GM23338 (cell line): ENCODE data around the gene MEGF6. TPM values are rescaled to one million over a fixed set of nuclear protein-coding genes. Genes with fewer than 3 reads are reported as not detected.

Experiments used
- ATAC-seq: fragments of 200-7000 bp; cut with Tn5 transposase; 3 replicates; pipeline ENCODE4 v1.9.1; 2020
- DNase-seq: peaks from one replicate; pipeline ENCODE4 v3.0.0-alpha.2; 2015; ENCODE audit warnings: low spot score
- H2AFZ ChIP-seq: fragments of 200-600 bp; sonication (generic); 2 replicates; pipeline ENCODE4 v1.8.0; 2016; ENCODE audit warnings: antibody characterized with exemption, mild to moderate bottlenecking, moderate library complexity
- H3F3A ChIP-seq: fragments of 200-600 bp; sonication (generic); replicated peaks from 2 replicates; pipeline ENCODE4 v1.8.0; 2017; ENCODE audit warnings: antibody characterized with exemption, mixed run types, low read depth
- H3K27ac ChIP-seq: fragments of 200-600 bp; sonication (generic); 2 replicates; pipeline ENCODE4 v1.6.1; 2016; ENCODE audit warnings: low read depth
- H3K27me3 ChIP-seq: fragments of 200-600 bp; sonication (generic); 2 replicates; pipeline ENCODE4 v1.8.0; 2016; ENCODE audit warnings: mild to moderate bottlenecking, mixed run types, moderate library complexity; ENCODE audit not compliant: insufficient read depth
- H3K36me3 ChIP-seq: fragments of 200-600 bp; sonication (generic); 2 replicates; pipeline ENCODE4 v1.8.0; 2016; ENCODE audit warnings: mild to moderate bottlenecking; ENCODE audit not compliant: insufficient read depth
- H3K4me1 ChIP-seq: fragments of 200-600 bp; sonication (generic); 2 replicates; pipeline ENCODE4 v1.8.0; 2016; ENCODE audit warnings: mild to moderate bottlenecking, moderate library complexity; ENCODE audit not compliant: insufficient read depth
- H3K4me2 ChIP-seq: fragments of 200-600 bp; sonication (generic); 2 replicates; pipeline ENCODE4 v1.7.1; 2017; ENCODE audit warnings: mixed run types
- H3K4me3 ChIP-seq: fragments of 200-600 bp; sonication (generic); 2 replicates; pipeline ENCODE4 v1.6.1; 2016; ENCODE audit warnings: mixed run types
- H3K79me2 ChIP-seq: fragments of 200-600 bp; sonication (generic); replicated peaks from 2 replicates; pipeline ENCODE4 v1.8.0; 2017; ENCODE audit warnings: mild to moderate bottlenecking; ENCODE audit not compliant: insufficient read depth
- H3K9me2 ChIP-seq: fragments of 200-600 bp; sonication (generic); 2 replicates; pipeline ENCODE4 v1.8.0; 2017; ENCODE audit not compliant: insufficient read depth
- H4K20me1 ChIP-seq: fragments of 200-600 bp; sonication (generic); replicated peaks from 2 replicates; pipeline ENCODE4 v1.8.0; 2017; ENCODE audit warnings: mild to moderate bottlenecking; ENCODE audit not compliant: insufficient read depth
- H3K27ac Mint-ChIP-seq: 2 replicates; pipeline ENCODE4 v1.8.0; 2020; ENCODE audit warnings: inconsistent platforms, mild to moderate bottlenecking, moderate library complexity, mixed read lengths
- H3K27me3 Mint-ChIP-seq: 3 replicates; pipeline ENCODE4 v1.8.0; 2022; ENCODE audit warnings: low read depth, mild to moderate bottlenecking, moderate library complexity, mixed read lengths, inconsistent platforms; ENCODE audit not compliant: insufficient read depth, poor library complexity
- H3K36me3 Mint-ChIP-seq: 3 replicates; pipeline ENCODE4 v1.8.0; 2021; ENCODE audit warnings: low read depth, mild to moderate bottlenecking, inconsistent platforms, moderate library complexity, mixed read lengths
- H3K4me1 Mint-ChIP-seq: 3 replicates; pipeline ENCODE4 v1.8.0; 2020; ENCODE audit warnings: mild to moderate bottlenecking, inconsistent platforms, mixed read lengths
- H3K4me3 Mint-ChIP-seq: 3 replicates; pipeline ENCODE4 v1.8.0; 2021; ENCODE audit warnings: moderate library complexity, mild to moderate bottlenecking, inconsistent platforms, mixed read lengths
- H3K9me3 Mint-ChIP-seq: 3 replicates; pipeline ENCODE4 v1.8.0; 2020; ENCODE audit warnings: moderate library complexity, mild to moderate bottlenecking, inconsistent platforms, mixed read lengths
- CREB1 ChIP-seq: fragments of 250-450 bp; sonication (Bioruptor Pico); IDR thresholded peaks from 2 replicates; pipeline ENCODE4 v1.5.0; 2020; ENCODE audit warnings: low read depth, mild to moderate bottlenecking, moderate library complexity
- EZH2 ChIP-seq: fragments of 200-600 bp; sonication (generic); IDR thresholded peaks from one replicate; pipeline ENCODE4 v1.8.0; 2017; ENCODE audit warnings: antibody characterized with exemption, mild to moderate bottlenecking, low read depth; ENCODE audit not compliant: unreplicated experiment
- EZH2phosphoT487 ChIP-seq: fragments of 200-600 bp; sonication (generic); IDR thresholded peaks from one replicate; pipeline ENCODE4 v1.8.1; 2018; ENCODE audit warnings: antibody characterized with exemption; ENCODE audit not compliant: unreplicated experiment
- JUNB ChIP-seq: IDR thresholded peaks from one replicate; pipeline ENCODE4 v1.6.1; 2016; ENCODE audit warnings: antibody characterized with exemption; ENCODE audit not compliant: unreplicated experiment
- NANOG ChIP-seq: IDR thresholded peaks from 2 replicates; pipeline ENCODE4 v1.6.1; 2016; ENCODE audit warnings: antibody characterized with exemption, borderline replicate concordance
- POLR2AphosphoS5 ChIP-seq: IDR thresholded peaks from 2 replicates; pipeline ENCODE4 v1.6.1; 2016; ENCODE audit warnings: antibody characterized with exemption, low read depth
- REST ChIP-seq: IDR thresholded peaks from one replicate; pipeline ENCODE4 v1.6.1; 2018; ENCODE audit warnings: antibody characterized with exemption; ENCODE audit not compliant: unreplicated experiment
- STAT1 ChIP-seq: IDR thresholded peaks from one replicate; pipeline ENCODE4 v1.6.1; 2016; ENCODE audit warnings: antibody characterized with exemption; ENCODE audit not compliant: unreplicated experiment
- ZNF114 ChIP-seq: fragments of 250-450 bp; sonication (Bioruptor Pico); IDR thresholded peaks from 2 replicates; pipeline ENCODE4 v1.5.0; 2020; ENCODE audit warnings: mild to moderate bottlenecking, moderate library complexity
- ZNF331 ChIP-seq: fragments of 250-450 bp; sonication (Bioruptor Pico); IDR thresholded peaks from 2 replicates; pipeline ENCODE4 v1.5.0; 2020; ENCODE audit warnings: low read depth, mild to moderate bottlenecking, moderate library complexity
- ZNF462 ChIP-seq: fragments of 250-450 bp; sonication (Bioruptor Pico); IDR thresholded peaks from 2 replicates; pipeline ENCODE4 v1.5.0; 2020; ENCODE audit warnings: mild to moderate bottlenecking, moderate library complexity
- polyA plus RNA-seq: library from polyadenylated mRNA; unstranded; fragments of >200 nt; fragmentation: Nextera tagmentation; extraction: Ambion mirVana; gene quantifications from 2 replicates; pipeline ENCODE4 v1.2.1, GENCODE V29; 2016
- total RNA-seq: library from RNA; depleted of rRNA; stranded (reverse); fragments of >200 nt; shearing (Covaris generic); gene quantifications from 2 replicates; pipeline ENCODE4 v1.2.3, GENCODE V29; 2014
- TF ChIP-seq, protein P1 (sequence below): IDR thresholded peaks from 2 replicates; pipeline ENCODE4 v1.6.1; 2016; ENCODE audit warnings: antibody characterized with exemption
- TF ChIP-seq, protein P2 (sequence below), 2 experiments: fragments of 200-600 bp in 1 of 2; sonication (generic) in 1 of 2; conservative IDR thresholded peaks; 2 replicates each; pipeline versions ENCODE4 v1.5.1 to v1.6.1; 2016 to 2017; ENCODE audit warnings: antibody characterized with exemption in 2 of 2, low read depth in 2 of 2, mild to moderate bottlenecking in 2 of 2, moderate library complexity in 1 of 2

The MEGF6 gene
- total and polyA plus RNA-seq, 2 experiments from 2014 or later, result 4.0 to 21.4 TPM

DNA sequence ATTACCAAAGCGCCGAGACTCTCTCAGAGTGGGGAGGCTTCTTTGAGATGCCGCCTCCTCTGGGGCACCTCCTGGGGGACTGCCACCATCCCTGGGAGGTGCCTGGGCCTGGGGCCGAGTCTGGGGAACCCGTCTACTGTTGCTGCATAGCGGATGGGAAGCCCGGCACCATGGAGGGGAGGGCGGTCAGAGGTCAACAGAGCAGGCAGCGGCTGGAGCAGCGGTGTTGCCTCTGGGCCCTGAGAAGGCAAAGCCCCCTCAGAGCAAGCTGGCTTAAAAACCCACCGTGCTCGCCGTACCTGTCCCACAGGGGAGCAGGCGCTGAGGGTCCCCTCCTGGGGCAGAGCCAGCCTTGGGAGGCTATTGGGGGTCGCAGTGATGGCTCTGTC lies 94.8 kb downstream of the MEGF6 start:
- no peaks in the 10 kb centered on the region for H3K27me3 Mint-ChIP-seq
- no peak overlapping the region for H3K4me2 ChIP-seq
- ATAC-seq (no peak), DNase-seq (no peak)
- peaks cover 2% of the 10 kb centered on the region; the same call in 1 of the 3 replicates for H3K36me3 Mint-ChIP-seq
- no peaks in the 10 kb centered on the region for H3K27me3 ChIP-seq
- no peaks in the 10 kb centered on the region for H3F3A ChIP-seq
- H3K27ac Mint-ChIP-seq, result no peak overlapping the region
- no peaks in the 10 kb centered on the region for H3K9me3 Mint-ChIP-seq
- no peak overlapping the region for H3K27ac ChIP-seq
- H3K79me2 ChIP-seq, result no peaks in the 10 kb centered on the region
- no peaks in the 10 kb centered on the region for H3K4me1 Mint-ChIP-seq
- no peaks in the 10 kb centered on the region for H3K36me3 ChIP-seq
- no peaks in the 10 kb centered on the region for H3K4me1 ChIP-seq
- H2AFZ ChIP-seq, result no peak overlapping the region
- no peaks in the 10 kb centered on the region for H4K20me1 ChIP-seq
- no peaks in the 10 kb centered on the region for H3K9me2 ChIP-seq
- TF ChIP-seq JUNB, result no peak
- TF ChIP-seq EZH2phosphoT487, result no peak
- TF ChIP-seq STAT1, result no peak
- TF ChIP-seq ZNF331 (CRISPR knock-in tag), result no peak
- no peak for TF ChIP-seq REST
- no peak for TF ChIP-seq ZNF114 (CRISPR knock-in tag)
- no peak for TF ChIP-seq CREB1 (CRISPR knock-in tag)
- TF ChIP-seq NANOG, result no peak
- TF ChIP-seq, protein P1, sequence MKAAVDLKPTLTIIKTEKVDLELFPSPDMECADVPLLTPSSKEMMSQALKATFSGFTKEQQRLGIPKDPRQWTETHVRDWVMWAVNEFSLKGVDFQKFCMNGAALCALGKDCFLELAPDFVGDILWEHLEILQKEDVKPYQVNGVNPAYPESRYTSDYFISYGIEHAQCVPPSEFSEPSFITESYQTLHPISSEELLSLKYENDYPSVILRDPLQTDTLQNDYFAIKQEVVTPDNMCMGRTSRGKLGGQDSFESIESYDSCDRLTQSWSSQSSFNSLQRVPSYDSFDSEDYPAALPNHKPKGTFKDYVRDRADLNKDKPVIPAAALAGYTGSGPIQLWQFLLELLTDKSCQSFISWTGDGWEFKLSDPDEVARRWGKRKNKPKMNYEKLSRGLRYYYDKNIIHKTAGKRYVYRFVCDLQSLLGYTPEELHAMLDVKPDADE, result no peak
- TF ChIP-seq, protein P2, sequence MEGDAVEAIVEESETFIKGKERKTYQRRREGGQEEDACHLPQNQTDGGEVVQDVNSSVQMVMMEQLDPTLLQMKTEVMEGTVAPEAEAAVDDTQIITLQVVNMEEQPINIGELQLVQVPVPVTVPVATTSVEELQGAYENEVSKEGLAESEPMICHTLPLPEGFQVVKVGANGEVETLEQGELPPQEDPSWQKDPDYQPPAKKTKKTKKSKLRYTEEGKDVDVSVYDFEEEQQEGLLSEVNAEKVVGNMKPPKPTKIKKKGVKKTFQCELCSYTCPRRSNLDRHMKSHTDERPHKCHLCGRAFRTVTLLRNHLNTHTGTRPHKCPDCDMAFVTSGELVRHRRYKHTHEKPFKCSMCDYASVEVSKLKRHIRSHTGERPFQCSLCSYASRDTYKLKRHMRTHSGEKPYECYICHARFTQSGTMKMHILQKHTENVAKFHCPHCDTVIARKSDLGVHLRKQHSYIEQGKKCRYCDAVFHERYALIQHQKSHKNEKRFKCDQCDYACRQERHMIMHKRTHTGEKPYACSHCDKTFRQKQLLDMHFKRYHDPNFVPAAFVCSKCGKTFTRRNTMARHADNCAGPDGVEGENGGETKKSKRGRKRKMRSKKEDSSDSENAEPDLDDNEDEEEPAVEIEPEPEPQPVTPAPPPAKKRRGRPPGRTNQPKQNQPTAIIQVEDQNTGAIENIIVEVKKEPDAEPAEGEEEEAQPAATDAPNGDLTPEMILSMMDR (conservative IDR thresholded peaks at IDR 0.05; ENCODE audit: low read depth in 2 of 2), result no peak
- no peak for TF ChIP-seq POLR2AphosphoS5
- TF ChIP-seq EZH2, result no peak
- no peak for TF ChIP-seq ZNF462 (CRISPR knock-in tag)
- H3K4me3 ChIP-seq, result no peak overlapping the region
- no peak overlapping the region for H3K4me3 Mint-ChIP-seq
